Suprapubic skin (tissue), 4 donors: ENCODE data around the gene LORICRIN. TPM values are rescaled to one million over a fixed set of nuclear protein-coding genes. Genes with fewer than 3 reads are reported as not detected.

Experiments
- DNase-seq, 2 donors: peaks; one replicate each; pipeline ENCODE4 v3.0.0-alpha.2; 2019; ENCODE audit warnings: low spot score in 2 of 2
- H3K27ac ChIP-seq: fragments of 200-600 bp; sonication (generic); one replicate; pipeline ENCODE4 v1.5.1; 2019
- H3K27me3 ChIP-seq: fragments of 200-600 bp; sonication (generic); one replicate; pipeline ENCODE4 v1.5.1; 2019
- H3K36me3 ChIP-seq: fragments of 200-600 bp; sonication (generic); one replicate; pipeline ENCODE4 v1.5.1; 2019
- H3K4me1 ChIP-seq: fragments of 200-600 bp; sonication (generic); one replicate; pipeline ENCODE4 v1.5.1; 2019
- H3K4me3 ChIP-seq: fragments of 200-600 bp; sonication (generic); one replicate; pipeline ENCODE4 v1.5.1; 2019; ENCODE audit warnings: mild to moderate bottlenecking
- H3K9me3 ChIP-seq: fragments of 200-600 bp; sonication (generic); one replicate; pipeline ENCODE4 v1.5.1; 2019
- CTCF ChIP-seq, 2 donors: fragments of 200-600 bp in 1 of 2; fragments of 450-650 bp in 1 of 2; sonication (generic) in 1 of 2; IDR thresholded peaks; one replicate each; pipeline ENCODE4 v1.5.1; 2016 to 2019; ENCODE audit warnings: antibody characterized with exemption in 2 of 2, mild to moderate bottlenecking in 1 of 2, moderate library complexity in 1 of 2
- EP300 ChIP-seq: sonication (generic); formaldehyde crosslinking; IDR thresholded peaks from one replicate; pipeline ENCODE4 v1.6.1; 2017; ENCODE audit warnings: antibody characterized with exemption
- POLR2A ChIP-seq, 2 donors: fragments of 450-650 bp; IDR thresholded peaks; one replicate each; pipeline ENCODE4 v1.6.1; 2017; ENCODE audit warnings: antibody characterized with exemption in 2 of 2, mild to moderate bottlenecking in 2 of 2, moderate library complexity in 2 of 2
- POLR2AphosphoS5 ChIP-seq, 3 donors: sonication (generic); formaldehyde crosslinking; IDR thresholded peaks; one replicate each; pipeline ENCODE4 v1.6.1; 2017; ENCODE audit warnings: antibody characterized with exemption in 3 of 3
- WGBS: methylation state at CpG from one replicate; pipeline ENCODE4 v1.1.5; 2018; 5-methylcytosine and 5-hydroxymethylcytosine counted together
- total RNA-seq, 4 donors: library from RNA; depleted of rRNA; stranded (reverse); fragments of >200 nt; gene quantifications; one replicate each; pipeline ENCODE4 v1.1.0, GENCODE V29; 2016

LORICRIN gene
- total RNA-seq, 4 donors from 2014 or later: 14.9 to 257 (median 228) TPM

GRCh38 chr1:153260585-153261280 is 1.2 kb downstream of the LORICRIN start:
- no peak overlapping the region for H3K27ac ChIP-seq
- H3K4me3 ChIP-seq: peak overlapping the region; percentile 66
- DNase-seq: no peak
- H3K27me3 ChIP-seq: peaks cover 41% of the 10 kb centered on the region
- peaks cover 23% of the 10 kb centered on the region for H3K4me1 ChIP-seq
- no peaks in the 10 kb centered on the region for H3K9me3 ChIP-seq
- TF ChIP-seq POLR2A (IDR thresholded peaks at IDR 0.05): no peak
- TF ChIP-seq POLR2AphosphoS5 (IDR thresholded peaks at IDR 0.05): no peak
- TF ChIP-seq CTCF (IDR thresholded peaks at IDR 0.05): no peak
- 18% methylated on average over 30 of the region's 45 CpGs for WGBS
- no peaks in the 10 kb centered on the region for H3K36me3 ChIP-seq

- TF ChIP-seq EP300 (no peak), POLR2A (IDR thresholded peaks at IDR 0.05) (no peak), CTCF (IDR thresholded peaks at IDR 0.05) (no peak), POLR2AphosphoS5 (IDR thresholded peaks at IDR 0.05) (no peak)
- peaks cover 23% of the 10 kb centered on the region for H3K4me1 ChIP-seq
- H3K27me3 ChIP-seq: peaks cover 44% of the 10 kb centered on the region
- H3K4me3 ChIP-seq: peak overlapping the region; percentile 66
- 3% methylated on average over 14 of the region's 80 CpGs for WGBS
- H3K36me3 ChIP-seq: no peaks in the 10 kb centered on the region
- H3K9me3 ChIP-seq: no peaks in the 10 kb centered on the region
- H3K27ac ChIP-seq: no peak overlapping the region
- DNase-seq: peak in 1 of 2 donors; percentile 62
Observed at GRCh38 chr1:153261281-153262069, 2.0 kb downstream of the LORICRIN start.

- Histone ChIP-seq H3K36me3 (no peaks in the 10 kb centered on the region), H3K27me3 (peaks cover 44% of the 10 kb centered on the region), H3K4me3 (peak overlapping the region; percentile 66), H3K27ac (no peak overlapping the region), H3K9me3 (no peaks in the 10 kb centered on the region), H3K4me1 (peaks cover 23% of the 10 kb centered on the region)
- 32% methylated on average over 6 of the region's 6 CpGs for WGBS
- TF ChIP-seq POLR2AphosphoS5 (IDR thresholded peaks at IDR 0.05) (no peak), POLR2A (IDR thresholded peaks at IDR 0.05) (no peak), CTCF (IDR thresholded peaks at IDR 0.05) (no peak), EP300 (no peak)
- DNase-seq: no peak
Observed at GRCh38 chr1:153262070-153262366, 2.5 kb downstream of the LORICRIN start.

- no peak overlapping the region for H3K27ac ChIP-seq
- H3K4me1 ChIP-seq: peaks cover 23% of the 10 kb centered on the region
- TF ChIP-seq POLR2AphosphoS5 (IDR thresholded peaks at IDR 0.05) (no peak), CTCF (IDR thresholded peaks at IDR 0.05) (no peak)
- 17% methylated on average over 10 of the region's 10 CpGs for WGBS
- H3K9me3 ChIP-seq: no peaks in the 10 kb centered on the region
- peak overlapping the region; percentile 66 for H3K4me3 ChIP-seq
- peaks cover 44% of the 10 kb centered on the region for H3K27me3 ChIP-seq
- DNase-seq: no peak
- H3K36me3 ChIP-seq: no peaks in the 10 kb centered on the region
Observed at GRCh38 chr1:153262462-153263157, 3.1 kb downstream of the LORICRIN start.

- Histone ChIP-seq H3K4me1 (peaks cover 23% of the 10 kb centered on the region), H3K27me3 (peaks cover 44% of the 10 kb centered on the region), H3K36me3 (no peaks in the 10 kb centered on the region), H3K27ac (no peak overlapping the region), H3K9me3 (no peaks in the 10 kb centered on the region), H3K4me3 (no peak overlapping the region)
- no peak for DNase-seq
- 87% methylated on average over 1 of the region's 1 CpG for WGBS
- no peak for TF ChIP-seq POLR2AphosphoS5 (IDR thresholded peaks at IDR 0.05)
- TF ChIP-seq POLR2A (IDR thresholded peaks at IDR 0.05): no peak
- TF ChIP-seq EP300: no peak
- no peak for TF ChIP-seq CTCF (IDR thresholded peaks at IDR 0.05)
Observed at GRCh38 chr1:153265457-153265856, 6.0 kb downstream of the LORICRIN start.
